HG03520 (cell line): ENCODE results near the gene REEP6.
"Not testable (repeated sequence)": the region's sequence is repeated elsewhere in the genome, so short reads cannot be mapped to it uniquely, and the experiment has no call there.

ENCODE experiments used
- ATAC-seq: cut with Tn5 transposase; IDR thresholded peaks from one replicate; pipeline ENCODE4 v1.9.1; 2021; ENCODE audit warnings: mild to moderate bottlenecking, moderate library complexity; ENCODE audit not compliant: unreplicated experiment

The REEP6 gene

GRCh38 chr19:1471515-1472160 is 19.3 kb upstream of the REEP6 start:
- no peak for ATAC-seq

- ATAC-seq: no peak
Observed at GRCh38 chr19:1472231-1473084, 18.5 kb upstream of the REEP6 start.

- ATAC-seq: no peak
Observed at GRCh38 chr19:1473085-1473851, 17.7 kb upstream of the REEP6 start.

- ATAC-seq: no peak
Observed at GRCh38 chr19:1474011-1474764, 16.8 kb upstream of the REEP6 start.

- no peak for ATAC-seq
Observed at GRCh38 chr19:1474765-1475351, 16.1 kb upstream of the REEP6 start.

GRCh38 chr19:1475751-1476437 is 15.1 kb upstream of the REEP6 start:
- ATAC-seq: no peak

GRCh38 chr19:1477056-1477455 is 13.9 kb upstream of the REEP6 start:
- not testable (repeated sequence) for ATAC-seq

GRCh38 chr19:1478934-1479707 is 11.9 kb upstream of the REEP6 start, which contains the start of gene C19orf25:
TSS of gene C19orf25 (minus strand) at chr19:1479215. CDS start at chr19:1478903, 312 bp downstream.
- ATAC-seq: peak; percentile 62

- no peak for ATAC-seq
Observed at GRCh38 chr19:1481224-1481892, 9.6 kb upstream of the REEP6 start.

- no peak for ATAC-seq
Observed at GRCh38 chr19:1481893-1482360, 9.1 kb upstream of the REEP6 start.

- no peak for ATAC-seq
Observed at GRCh38 chr19:1482361-1483130, 8.4 kb upstream of the REEP6 start.

GRCh38 chr19:1483131-1483978 is 7.6 kb upstream of the REEP6 start:
- ATAC-seq: no peak

- ATAC-seq: no peak
Observed at GRCh38 chr19:1483979-1484428, 7.0 kb upstream of the REEP6 start.

- no peak for ATAC-seq
Observed at GRCh38 chr19:1486720-1487575, 4.0 kb upstream of the REEP6 start.

GRCh38 chr19:1487576-1488281 is 3.3 kb upstream of the REEP6 start:
- no peak for ATAC-seq
